Keratinocyte (primary cell): Measurements from ENCODE around the gene RAB32. TPM values are rescaled to one million over a fixed set of nuclear protein-coding genes. Genes with fewer than 3 reads are reported as not detected.

Experiments
- DNase-seq: peaks from one replicate; pipeline ENCODE4 v3.0.0-alpha.2; 2011; ENCODE audit warnings: low read depth, missing footprints, low spot score
- FAIRE-seq: peaks from 2 replicates; lab custom pipeline; 2011; peaks lifted over from hg19 to GRCh38; lab: Jason Lieb, UNC
- H2AFZ ChIP-seq: 2 replicates; pipeline ENCODE4 v1.6.0; 2012; ENCODE audit warnings: low read length, control low read depth, inconsistent platforms; ENCODE audit not compliant: control insufficient read depth
- H3K27ac ChIP-seq: 2 replicates; pipeline ENCODE4 v1.5.1; 2011; ENCODE audit warnings: low read length; ENCODE audit not compliant: control insufficient read depth, insufficient read depth
- H3K27me3 ChIP-seq: 3 replicates; pipeline ENCODE4 v1.6.0; 2011; ENCODE audit warnings: low read length; ENCODE audit not compliant: control insufficient read depth, insufficient read depth; ENCODE audit errors: extremely low read depth
- H3K36me3 ChIP-seq, 2 experiments: 2 replicates in 1 of 2; 3 replicates in 1 of 2; pipeline ENCODE4 v1.5.1; 2011; ENCODE audit warnings: low read length in 2 of 2, mild to moderate bottlenecking in 1 of 2; ENCODE audit not compliant: control insufficient read depth in 2 of 2, insufficient read depth in 2 of 2; ENCODE audit errors: extremely low read depth in 1 of 2
- H3K4me1 ChIP-seq: 3 replicates; pipeline ENCODE4 v1.5.1; 2011; ENCODE audit warnings: low read length; ENCODE audit not compliant: control insufficient read depth, insufficient read depth; ENCODE audit errors: extremely low read depth
- H3K4me2 ChIP-seq: 3 replicates; pipeline ENCODE4 v1.6.0; 2011; ENCODE audit warnings: low read depth, low read length; ENCODE audit not compliant: control insufficient read depth, insufficient read depth; ENCODE audit errors: extremely low read depth
- H3K4me3 ChIP-seq, 3 experiments: fragments of 200-600 bp in 1 of 3; sonication (generic) in 1 of 3; 2 replicates in 2 of 3; 3 replicates in 1 of 3; pipeline ENCODE4 v1.5.1; 2011 to 2016; ENCODE audit warnings: low read length in 3 of 3, mild to moderate bottlenecking in 3 of 3, control low read depth in 2 of 3, inconsistent platforms in 1 of 3, low read depth in 1 of 3, mixed read lengths in 1 of 3, mixed run types in 1 of 3, moderate library complexity in 1 of 3; ENCODE audit not compliant: control insufficient read depth in 2 of 3, insufficient read depth in 2 of 3; ENCODE audit errors: extremely low read depth in 1 of 3
- H3K79me2 ChIP-seq: 2 replicates; pipeline ENCODE4 v1.6.0; 2012; ENCODE audit warnings: low read length; ENCODE audit not compliant: control insufficient read depth, insufficient read depth
- H3K9ac ChIP-seq: 3 replicates; pipeline ENCODE4 v1.6.0; 2011; ENCODE audit warnings: low read length; ENCODE audit not compliant: control insufficient read depth, insufficient read depth; ENCODE audit errors: extremely low read depth
- H3K9me1 ChIP-seq: 3 replicates; pipeline ENCODE4 v1.6.0; 2011; ENCODE audit warnings: low read length; ENCODE audit not compliant: control insufficient read depth, insufficient read depth; ENCODE audit errors: extremely low read depth
- H3K9me3 ChIP-seq: 2 replicates; pipeline ENCODE4 v1.5.1; 2012; ENCODE audit warnings: low read depth, low read length; ENCODE audit not compliant: control insufficient read depth
- H4K20me1 ChIP-seq: 3 replicates; pipeline ENCODE4 v1.6.0; 2011; ENCODE audit warnings: low read length; ENCODE audit not compliant: control insufficient read depth, insufficient read depth; ENCODE audit errors: extremely low read depth
- EZH2 ChIP-seq: IDR thresholded peaks from one replicate; pipeline ENCODE4 v1.6.1; 2012; ENCODE audit warnings: inconsistent platforms, mild to moderate bottlenecking, low read length, moderate library complexity
- dilution Hi-C: fragments of 300-500 bp; cut with MboI; formaldehyde crosslinking; loops from one replicate; pipeline ENCODE4 v1.7.0; 2020; ENCODE audit warnings: low sequenced_read_pairs; ENCODE audit not compliant: extremely low pct_ligation_motif_present
- polyA plus RNA-seq, 5 experiments: library from polyadenylated mRNA; depleted of rRNA in 3 of 5; stranded (reverse) in 3 of 5; stranded (forward) in 1 of 5; unstranded in 1 of 5; fragments of >200 nt; gene quantifications; 1 replicate in 1 of 5; 2 replicates in 3 of 5; 3 replicates in 1 of 5; pipeline versions ENCODE4 v1.2.1 to v1.2.3, GENCODE V29; 2011 to 2012; ENCODE audit warnings: missing spikeins in 2 of 5, low read depth in 1 of 5, low replicate concordance in 1 of 5
- TF ChIP-seq, protein P1 (sequence below), 3 experiments: IDR thresholded peaks in 1 of 3; conservative IDR thresholded peaks in 1 of 3; optimal IDR thresholded peaks in 1 of 3; 2 replicates in 2 of 3; 3 replicates in 1 of 3; pipeline versions ENCODE3 to v1.5.1; 2011; ENCODE audit warnings: low read length in 3 of 3, mild to moderate bottlenecking in 3 of 3, moderate library complexity in 2 of 3, control low read depth in 1 of 3, inconsistent platforms in 1 of 3; ENCODE audit not compliant: insufficient read depth in 2 of 3; ENCODE audit errors: extremely low read depth in 1 of 3

RAB32 gene
- polyA plus RNA-seq, 1 donor (not counting 4 experiments of a cell fraction or from before 2014, with no cell fraction given) = 73.0 TPM

DNA sequence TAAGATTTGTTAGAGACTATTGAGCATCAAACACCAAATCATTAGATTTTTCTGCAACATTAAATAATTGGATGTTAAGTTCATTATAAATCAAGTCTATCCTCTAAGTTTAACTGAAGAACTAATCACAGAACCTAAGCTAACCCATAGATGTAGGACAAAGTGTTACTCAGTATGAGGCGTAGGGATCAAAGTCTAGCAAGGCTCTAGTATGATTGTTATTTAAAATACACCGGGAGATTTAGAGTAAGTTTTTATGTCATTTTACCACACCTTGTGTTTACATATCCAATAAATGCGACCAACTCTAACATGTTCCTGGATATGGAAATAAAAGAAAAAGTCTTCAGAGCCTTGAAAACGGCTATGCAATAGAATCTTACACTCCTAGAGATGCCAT, 57.7 kb downstream of the RAB32 start:
- H4K20me1 ChIP-seq = no peaks in the 10 kb centered on the region
- H3K36me3 ChIP-seq = no peaks in the 10 kb centered on the region
- TF ChIP-seq, protein P1, sequence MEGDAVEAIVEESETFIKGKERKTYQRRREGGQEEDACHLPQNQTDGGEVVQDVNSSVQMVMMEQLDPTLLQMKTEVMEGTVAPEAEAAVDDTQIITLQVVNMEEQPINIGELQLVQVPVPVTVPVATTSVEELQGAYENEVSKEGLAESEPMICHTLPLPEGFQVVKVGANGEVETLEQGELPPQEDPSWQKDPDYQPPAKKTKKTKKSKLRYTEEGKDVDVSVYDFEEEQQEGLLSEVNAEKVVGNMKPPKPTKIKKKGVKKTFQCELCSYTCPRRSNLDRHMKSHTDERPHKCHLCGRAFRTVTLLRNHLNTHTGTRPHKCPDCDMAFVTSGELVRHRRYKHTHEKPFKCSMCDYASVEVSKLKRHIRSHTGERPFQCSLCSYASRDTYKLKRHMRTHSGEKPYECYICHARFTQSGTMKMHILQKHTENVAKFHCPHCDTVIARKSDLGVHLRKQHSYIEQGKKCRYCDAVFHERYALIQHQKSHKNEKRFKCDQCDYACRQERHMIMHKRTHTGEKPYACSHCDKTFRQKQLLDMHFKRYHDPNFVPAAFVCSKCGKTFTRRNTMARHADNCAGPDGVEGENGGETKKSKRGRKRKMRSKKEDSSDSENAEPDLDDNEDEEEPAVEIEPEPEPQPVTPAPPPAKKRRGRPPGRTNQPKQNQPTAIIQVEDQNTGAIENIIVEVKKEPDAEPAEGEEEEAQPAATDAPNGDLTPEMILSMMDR (optimal IDR thresholded peaks at IDR 0.05 in 1 of 3, IDR thresholded peaks at IDR 0.05 in 1 of 3, conservative IDR thresholded peaks at IDR 0.05 in 1 of 3; ENCODE audit: extremely low read depth in 1 of 3, insufficient read depth in 2 of 3, low read length in 3 of 3) = no peak
- no peak for TF ChIP-seq EZH2
- peaks cover 2% of the 10 kb centered on the region for H3K27me3 ChIP-seq
- no peaks in the 10 kb centered on the region for H3K79me2 ChIP-seq
- H3K9ac ChIP-seq = no peak overlapping the region
- DNase-seq (no peak), FAIRE-seq (no peak)
- dilution Hi-C loops = no loop called here
- H3K4me2 ChIP-seq = no peak overlapping the region
- H3K4me3 ChIP-seq = no peak overlapping the region
- H2AFZ ChIP-seq = no peak overlapping the region
- H3K9me1 ChIP-seq = no peaks in the 10 kb centered on the region
- no peak overlapping the region for H3K27ac ChIP-seq
- H3K4me1 ChIP-seq = peaks cover 9% of the 10 kb centered on the region
- no peaks in the 10 kb centered on the region for H3K9me3 ChIP-seq

DNA sequence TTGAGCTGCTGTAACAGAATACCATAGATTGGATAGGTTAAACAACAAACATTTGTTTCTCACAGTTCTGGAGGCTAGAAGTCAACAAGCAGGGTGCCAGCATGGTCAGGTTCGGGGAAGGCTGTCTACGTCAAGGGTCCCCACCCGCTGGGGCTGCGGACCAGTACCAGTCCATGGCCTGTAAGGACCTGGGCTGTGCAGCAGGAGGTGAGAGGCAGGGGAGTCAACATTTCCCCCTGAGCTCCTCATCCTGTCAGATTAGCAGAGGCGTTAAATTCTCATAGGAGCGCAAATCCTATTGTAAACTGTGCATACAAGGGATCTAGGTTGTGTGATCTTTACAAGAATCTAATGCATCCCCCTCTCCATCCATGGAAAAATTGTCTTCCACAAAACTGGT, 58.9 kb downstream of the RAB32 start:
- no peaks in the 10 kb centered on the region for H3K9me3 ChIP-seq
- H2AFZ ChIP-seq = no peak overlapping the region
- H3K4me2 ChIP-seq = no peak overlapping the region
- no peak overlapping the region for H3K27ac ChIP-seq
- no peaks in the 10 kb centered on the region for H4K20me1 ChIP-seq
- no peak for DNase-seq
- peaks cover 2% of the 10 kb centered on the region for H3K27me3 ChIP-seq
- H3K9ac ChIP-seq = no peak overlapping the region
- H3K9me1 ChIP-seq = no peaks in the 10 kb centered on the region
- dilution Hi-C loops = no loop called here
- H3K36me3 ChIP-seq = no peaks in the 10 kb centered on the region
- no peaks in the 10 kb centered on the region for H3K79me2 ChIP-seq
- TF ChIP-seq, protein P1 (optimal IDR thresholded peaks at IDR 0.05 in 1 of 3, IDR thresholded peaks at IDR 0.05 in 1 of 3, conservative IDR thresholded peaks at IDR 0.05 in 1 of 3; ENCODE audit: extremely low read depth in 1 of 3, insufficient read depth in 2 of 3, low read length in 3 of 3) = no peak
- TF ChIP-seq EZH2 = no peak
- peaks cover 9% of the 10 kb centered on the region for H3K4me1 ChIP-seq
- H3K4me3 ChIP-seq = no peak overlapping the region
- FAIRE-seq = no peak

Other genes starting within 250 kb of the RAB32 start
- gene ADGB, start 55.1 kb downstream of the RAB32 start, polyA plus RNA-seq = not detected in 3 replicates